Kidney tubule cell (primary cell): Measurements from ENCODE around the gene TMA7.
"Not testable (repeated sequence)": the region's sequence is repeated elsewhere in the genome, so short reads cannot be mapped to it uniquely, and the experiment has no call there.

Source experiments
- DNase-seq: peaks from one replicate; pipeline ENCODE4 v3.0.0-alpha.2; 2018; ENCODE audit warnings: low spot score

TMA7 gene

GRCh38 chr3:48436477-48436787 lies 3.6 kb upstream of the TMA7 start:
- no peak for DNase-seq

- DNase-seq: no peak
Observed at GRCh38 chr3:48436855-48437254, 3.2 kb upstream of the TMA7 start.

GRCh38 chr3:48437812-48438211 lies 2.2 kb upstream of the TMA7 start:
- no peak for DNase-seq

- DNase-seq: peak; percentile 27
Observed at GRCh38 chr3:48440590-48440958, 517 bp downstream of the TMA7 start.

- no peak for DNase-seq
Observed at GRCh38 chr3:48441940-48442339, 1.9 kb downstream of the TMA7 start.

- DNase-seq: peak; percentile 25
Observed at GRCh38 chr3:48445277-48445882, 5.3 kb downstream of the TMA7 start.

GRCh38 chr3:48446043-48446424 lies 6.0 kb downstream of the TMA7 start:
- no peak for DNase-seq

GRCh38 chr3:48446425-48447193 lies 6.6 kb downstream of the TMA7 start, which contains the start of gene ATRIP:
TSS of gene ATRIP (plus strand) at chr3:48446737. CDS start at chr3:48446846, 109 bp downstream.
- DNase-seq: peak; percentile 90

GRCh38 chr3:48451270-48451669 lies 11.2 kb downstream of the TMA7 start:
- DNase-seq: no peak

- DNase-seq: no peak
Observed at GRCh38 chr3:48456456-48456855, 16.4 kb downstream of the TMA7 start.

GRCh38 chr3:48459331-48459730 lies 19.3 kb downstream of the TMA7 start:
- no peak for DNase-seq

GRCh38 chr3:48459773-48460516 lies 19.9 kb downstream of the TMA7 start:
- DNase-seq: no peak

- no peak for DNase-seq
Observed at GRCh38 chr3:48460517-48460902, 20.5 kb downstream of the TMA7 start.

- not testable (repeated sequence) for DNase-seq
Observed at GRCh38 chr3:48461767-48462166, 21.7 kb downstream of the TMA7 start.

GRCh38 chr3:48463703-48464102 lies 23.6 kb downstream of the TMA7 start:
- no peak for DNase-seq

- DNase-seq: no peak
Observed at GRCh38 chr3:48464713-48465221, 24.7 kb downstream of the TMA7 start.

- DNase-seq: no peak
Observed at GRCh38 chr3:48465237-48465530, 25.1 kb downstream of the TMA7 start.

GRCh38 chr3:48465531-48466378 lies 25.7 kb downstream of the TMA7 start:
- DNase-seq: peak; percentile 100

GRCh38 chr3:48466386-48467109 lies 26.5 kb downstream of the TMA7 start:
- DNase-seq: no peak

- no peak for DNase-seq
Observed at GRCh38 chr3:48467110-48467454, 27.0 kb downstream of the TMA7 start.

- DNase-seq: no peak
Observed at GRCh38 chr3:48467473-48468267, 27.6 kb downstream of the TMA7 start.
